ENCODE data around the gene PLCB1.
"Not testable (repeated sequence)": the region's sequence is repeated elsewhere in the genome, so short reads cannot be mapped to it uniquely, and the experiment has no call there.

The PLCB1 gene

GRCh38 chr20:8425016-8425415, 292.9 kb downstream of the PLCB1 start:
- Histone ChIP-seq H3K4me1 (ENCODE audit: control insufficient read depth, insufficient read depth, low read length, poor library complexity, severe bottlenecking) (peaks cover 15% of the 10 kb centered on the region), H3K27ac (ENCODE audit: low read depth, low read length, severe bottlenecking) (peak overlapping the region; percentile 75), H3K36me3 (ENCODE audit: control insufficient read depth, insufficient read depth, low read length) (no peaks in the 10 kb centered on the region), H3K9me3 (ENCODE audit: control insufficient read depth, low read length) (no peaks in the 10 kb centered on the region), H3K4me3 (ENCODE audit: extremely low read depth, insufficient read depth, low read length, poor library complexity, severe bottlenecking) (no peak overlapping the region)
- WGBS, 2 experiments (ENCODE audit: insufficient coverage in 2 of 2) = 81 to 95% methylated on average over 2 to 3 of the region's 4 CpGs

- Histone ChIP-seq H3K9me3 (ENCODE audit: control insufficient read depth, low read length) (no peaks in the 10 kb centered on the region), H3K27ac (ENCODE audit: low read depth, low read length, severe bottlenecking) (no peak overlapping the region), H3K4me1 (ENCODE audit: control insufficient read depth, insufficient read depth, low read length, poor library complexity, severe bottlenecking) (peaks cover 15% of the 10 kb centered on the region), H3K4me3 (ENCODE audit: extremely low read depth, insufficient read depth, low read length, poor library complexity, severe bottlenecking) (no peak overlapping the region), H3K36me3 (ENCODE audit: control insufficient read depth, insufficient read depth, low read length) (no peaks in the 10 kb centered on the region)
- WGBS, 2 experiments (ENCODE audit: insufficient coverage in 2 of 2) = 95 to 100% methylated on average over 1 to 3 of the region's 4 CpGs
Measured at GRCh38 chr20:8425802-8426201, 293.7 kb downstream of the PLCB1 start.

GRCh38 chr20:8427419-8428040, 295.5 kb downstream of the PLCB1 start:
- H3K27ac ChIP-seq (ENCODE audit: low read depth, low read length, severe bottlenecking) = no peak overlapping the region
- H3K9me3 ChIP-seq (ENCODE audit: control insufficient read depth, low read length) = no peaks in the 10 kb centered on the region
- H3K4me1 ChIP-seq (ENCODE audit: control insufficient read depth, insufficient read depth, low read length, poor library complexity, severe bottlenecking) = peaks cover 20% of the 10 kb centered on the region
- no peak overlapping the region for H3K4me3 ChIP-seq (ENCODE audit: extremely low read depth, insufficient read depth, low read length, poor library complexity, severe bottlenecking)
- no peaks in the 10 kb centered on the region for H3K36me3 ChIP-seq (ENCODE audit: control insufficient read depth, insufficient read depth, low read length)
- 88 to 100% methylated on average over 1 to 2 of the region's 2 CpGs for WGBS, 2 experiments (ENCODE audit: insufficient coverage in 2 of 2)

- Histone ChIP-seq H3K4me1 (ENCODE audit: control insufficient read depth, insufficient read depth, low read length, poor library complexity, severe bottlenecking) (peaks cover 18% of the 10 kb centered on the region), H3K9me3 (ENCODE audit: control insufficient read depth, low read length) (no peaks in the 10 kb centered on the region), H3K36me3 (ENCODE audit: control insufficient read depth, insufficient read depth, low read length) (no peaks in the 10 kb centered on the region), H3K27ac (ENCODE audit: low read depth, low read length, severe bottlenecking) (no peak overlapping the region), H3K4me3 (ENCODE audit: extremely low read depth, insufficient read depth, low read length, poor library complexity, severe bottlenecking) (no peak overlapping the region)
- WGBS, 2 experiments (ENCODE audit: insufficient coverage in 2 of 2) = 100% methylated on average over 2 of the region's 3 CpGs; no CpG with 5 or more reads in 1 of the 2 experiments
Measured at GRCh38 chr20:8428988-8429387, 296.9 kb downstream of the PLCB1 start.

- H3K4me1 ChIP-seq (ENCODE audit: control insufficient read depth, insufficient read depth, low read length, poor library complexity, severe bottlenecking) = peaks cover 8% of the 10 kb centered on the region
- WGBS, 2 experiments (ENCODE audit: insufficient coverage in 2 of 2) = 88 to 95% methylated on average over 8 to 9 of the region's 11 CpGs
- peak overlapping the region; percentile 62 for H3K27ac ChIP-seq (ENCODE audit: low read depth, low read length, severe bottlenecking)
- no peaks in the 10 kb centered on the region for H3K36me3 ChIP-seq (ENCODE audit: control insufficient read depth, insufficient read depth, low read length)
- H3K4me3 ChIP-seq (ENCODE audit: extremely low read depth, insufficient read depth, low read length, poor library complexity, severe bottlenecking) = no peak overlapping the region
- H3K9me3 ChIP-seq (ENCODE audit: control insufficient read depth, low read length) = no peaks in the 10 kb centered on the region
Measured at GRCh38 chr20:8431538-8432434, 299.7 kb downstream of the PLCB1 start.

- Histone ChIP-seq H3K36me3 (ENCODE audit: control insufficient read depth, insufficient read depth, low read length) (no peaks in the 10 kb centered on the region), H3K27ac (ENCODE audit: low read depth, low read length, severe bottlenecking) (peak overlapping the region; percentile 62), H3K4me3 (ENCODE audit: extremely low read depth, insufficient read depth, low read length, poor library complexity, severe bottlenecking) (no peak overlapping the region), H3K9me3 (ENCODE audit: control insufficient read depth, low read length) (no peaks in the 10 kb centered on the region), H3K4me1 (ENCODE audit: control insufficient read depth, insufficient read depth, low read length, poor library complexity, severe bottlenecking) (peaks cover 8% of the 10 kb centered on the region)
- WGBS, 2 experiments (ENCODE audit: insufficient coverage in 2 of 2) = 65 to 69% methylated on average over 3 to 5 of the region's 7 CpGs
Measured at GRCh38 chr20:8432435-8433148, 300.5 kb downstream of the PLCB1 start.

GRCh38 chr20:8433291-8433690, 301.2 kb downstream of the PLCB1 start:
- Histone ChIP-seq H3K4me1 (ENCODE audit: control insufficient read depth, insufficient read depth, low read length, poor library complexity, severe bottlenecking) (peaks cover 8% of the 10 kb centered on the region), H3K27ac (ENCODE audit: low read depth, low read length, severe bottlenecking) (no peak overlapping the region), H3K4me3 (ENCODE audit: extremely low read depth, insufficient read depth, low read length, poor library complexity, severe bottlenecking) (no peak overlapping the region), H3K36me3 (ENCODE audit: control insufficient read depth, insufficient read depth, low read length) (no peaks in the 10 kb centered on the region), H3K9me3 (ENCODE audit: control insufficient read depth, low read length) (no peaks in the 10 kb centered on the region)
- whole genome bisulfite sequencing, 2 experiments (ENCODE audit: insufficient coverage in 2 of 2) = no CpG with 5 or more reads among the region's 3 CpGs

GRCh38 chr20:8434326-8434876, 302.3 kb downstream of the PLCB1 start:
- H3K4me1 ChIP-seq (ENCODE audit: control insufficient read depth, insufficient read depth, low read length, poor library complexity, severe bottlenecking) = peaks cover 8% of the 10 kb centered on the region
- H3K9me3 ChIP-seq (ENCODE audit: control insufficient read depth, low read length) = no peaks in the 10 kb centered on the region
- no peak overlapping the region for H3K4me3 ChIP-seq (ENCODE audit: extremely low read depth, insufficient read depth, low read length, poor library complexity, severe bottlenecking)
- H3K36me3 ChIP-seq (ENCODE audit: control insufficient read depth, insufficient read depth, low read length) = no peaks in the 10 kb centered on the region
- WGBS, 2 experiments (ENCODE audit: insufficient coverage in 2 of 2) = 100% methylated on average over 1 of the region's 2 CpGs
- H3K27ac ChIP-seq (ENCODE audit: low read depth, low read length, severe bottlenecking) = no peak overlapping the region

- Histone ChIP-seq H3K9me3 (ENCODE audit: control insufficient read depth, low read length) (no peaks in the 10 kb centered on the region), H3K4me1 (ENCODE audit: control insufficient read depth, insufficient read depth, low read length, poor library complexity, severe bottlenecking) (peaks cover 8% of the 10 kb centered on the region), H3K27ac (ENCODE audit: low read depth, low read length, severe bottlenecking) (no peak overlapping the region), H3K4me3 (ENCODE audit: extremely low read depth, insufficient read depth, low read length, poor library complexity, severe bottlenecking) (no peak overlapping the region), H3K36me3 (ENCODE audit: control insufficient read depth, insufficient read depth, low read length) (no peaks in the 10 kb centered on the region)
- WGBS, 2 experiments (ENCODE audit: insufficient coverage in 2 of 2) = 0 to 77% methylated on average over 1 to 5 of the region's 5 CpGs
Measured at GRCh38 chr20:8435285-8436035, 303.4 kb downstream of the PLCB1 start.

- not testable (repeated sequence) for H3K4me3 ChIP-seq (ENCODE audit: extremely low read depth, insufficient read depth, low read length, poor library complexity, severe bottlenecking); H3K36me3 ChIP-seq (ENCODE audit: control insufficient read depth, insufficient read depth, low read length); H3K4me1 ChIP-seq (ENCODE audit: control insufficient read depth, insufficient read depth, low read length, poor library complexity, severe bottlenecking); H3K27ac ChIP-seq (ENCODE audit: low read depth, low read length, severe bottlenecking); H3K9me3 ChIP-seq (ENCODE audit: control insufficient read depth, low read length)
- WGBS, 2 experiments (ENCODE audit: insufficient coverage in 2 of 2) = 90 to 93% methylated on average over 4 of the region's 5 CpGs
Measured at GRCh38 chr20:8436938-8437337, 304.9 kb downstream of the PLCB1 start.
